ENCODE data around the gene DPP4. TPM values are rescaled to one million over a fixed set of nuclear protein-coding genes. Genes with fewer than 3 reads are reported as not detected.
"Not testable (repeated sequence)": the region's sequence is repeated elsewhere in the genome, so short reads cannot be mapped to it uniquely, and the experiment has no call there.

DPP4 gene
- total RNA-seq, 2 donors from 2014 or later, result 2.4 to 5.1 TPM

GRCh38 chr2:161979490-161979889 is 94.5 kb downstream of the DPP4 start:
- intact Hi-C loops (cut with DNase I), result no loop called here
- no peak for DNase-seq (ENCODE audit: low spot score)

GRCh38 chr2:161977926-161978325 is 96.1 kb downstream of the DPP4 start:
- DNase-seq (ENCODE audit: low spot score); intact Hi-C loops (cut with DNase I): not testable (repeated sequence)

- DNase-seq (ENCODE audit: low spot score), result no peak
- intact Hi-C loops (cut with DNase I), result no loop called here
Observed at GRCh38 chr2:161976917-161977316, 97.1 kb downstream of the DPP4 start.

- DNase-seq (ENCODE audit: low spot score), result no peak
- intact Hi-C loops (cut with DNase I), result no loop called here
Observed at GRCh38 chr2:161976295-161976694, 97.7 kb downstream of the DPP4 start.

- intact Hi-C loops (cut with DNase I), result no loop called here
- no peak for DNase-seq (ENCODE audit: low spot score)
Observed at GRCh38 chr2:161975813-161976160, 98.2 kb downstream of the DPP4 start.

- intact Hi-C loops (cut with DNase I), result no loop called here
Observed at GRCh38 chr2:161975062-161975812, 98.8 kb downstream of the DPP4 start.

GRCh38 chr2:161974461-161974860 is 99.6 kb downstream of the DPP4 start:
- DNase-seq (ENCODE audit: low spot score), result no peak
- intact Hi-C loops (cut with DNase I), result no loop called here

More at GRCh38 chr2:161975062-161975812, 98.8 kb downstream of the DPP4 start:
- DNase-seq (ENCODE audit: low spot score), result no peak

- intact Hi-C loops (cut with DNase I), result no loop called here
- no peak for DNase-seq (ENCODE audit: low spot score)
Observed at GRCh38 chr2:161972866-161973265, 101.1 kb downstream of the DPP4 start.

- DNase-seq (ENCODE audit: low spot score), result no peak
- intact Hi-C loops (cut with DNase I), result no loop called here
Observed at GRCh38 chr2:161972232-161972631, 101.8 kb downstream of the DPP4 start.

GRCh38 chr2:161971551-161971950 is 102.5 kb downstream of the DPP4 start:
- no peak for DNase-seq (ENCODE audit: low spot score)
- intact Hi-C loops (cut with DNase I), result no loop called here

GRCh38 chr2:161969159-161969558 is 104.9 kb downstream of the DPP4 start:
- intact Hi-C loops (cut with DNase I), result no loop called here
- no peak for DNase-seq (ENCODE audit: low spot score)

GRCh38 chr2:161965994-161966393 is 108.0 kb downstream of the DPP4 start:
- intact Hi-C loops (cut with DNase I), result no loop called here
- no peak for DNase-seq (ENCODE audit: low spot score)

GRCh38 chr2:161964160-161964559 is 109.9 kb downstream of the DPP4 start:
- intact Hi-C loops (cut with DNase I), result no loop called here
- no peak for DNase-seq (ENCODE audit: low spot score)

- DNase-seq (ENCODE audit: low spot score), result no peak
- intact Hi-C loops (cut with DNase I), result no loop called here
Observed at GRCh38 chr2:161962160-161962559, 111.9 kb downstream of the DPP4 start.

GRCh38 chr2:161961061-161961460 is 113.0 kb downstream of the DPP4 start:
- intact Hi-C loops (cut with DNase I), result no loop called here
- DNase-seq (ENCODE audit: low spot score), result no peak

- intact Hi-C loops (cut with DNase I), result no loop called here
- DNase-seq (ENCODE audit: low spot score), result no peak
Observed at GRCh38 chr2:161956738-161957137, 117.3 kb downstream of the DPP4 start.

- intact Hi-C loops (cut with DNase I), result no loop called here
Observed at GRCh38 chr2:161955211-161955610, 118.8 kb downstream of the DPP4 start.

GRCh38 chr2:161954103-161954502 is 119.9 kb downstream of the DPP4 start:
- no peak for DNase-seq (ENCODE audit: low spot score)
- intact Hi-C loops (cut with DNase I), result no loop called here

More at GRCh38 chr2:161955211-161955610, 118.8 kb downstream of the DPP4 start:
- DNase-seq (ENCODE audit: low spot score), result no peak

GRCh38 chr2:161953367-161953766 is 120.6 kb downstream of the DPP4 start:
- intact Hi-C loops (cut with DNase I); DNase-seq (ENCODE audit: low spot score): not testable (repeated sequence)

GRCh38 chr2:161952783-161953191 is 121.2 kb downstream of the DPP4 start:
- intact Hi-C loops (cut with DNase I), result no loop called here

GRCh38 chr2:161947836-161948235 is 126.2 kb downstream of the DPP4 start:
- intact Hi-C loops (cut with DNase I), result no loop called here
- no peak for DNase-seq (ENCODE audit: low spot score)

More at GRCh38 chr2:161952783-161953191, 121.2 kb downstream of the DPP4 start:
- no peak for DNase-seq (ENCODE audit: low spot score)

Measured in posterior vena cava (tissue), 2 donors.